ENCODE results near the gene SHROOM3.
A peak's percentile ranks its signal among the peaks of the same experiment; 100 is the strongest.
"Not testable (repeated sequence)": the region's sequence is repeated elsewhere in the genome, so short reads cannot be mapped to it uniquely, and the experiment has no call there.

The SHROOM3 gene

DNA sequence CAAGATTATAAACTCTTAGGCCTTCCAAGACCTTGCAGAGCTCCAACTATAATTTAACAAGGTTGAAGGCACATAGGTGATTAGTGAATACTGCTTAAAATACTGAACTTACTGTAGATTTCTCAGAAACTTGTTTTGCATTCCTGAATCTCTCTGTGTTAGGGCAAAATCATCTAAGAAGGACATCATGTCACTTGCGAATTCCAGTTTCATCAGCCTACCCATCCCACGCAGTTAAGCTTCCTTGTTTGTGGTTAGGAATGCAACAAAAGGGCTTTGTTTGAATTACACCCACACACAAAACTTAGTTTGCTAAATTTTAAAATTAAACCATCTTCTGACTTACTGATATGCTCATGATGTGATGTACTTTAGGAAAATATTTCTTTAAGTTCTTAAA lies 288.9 kb downstream of the SHROOM3 start:
- DNase-seq (ENCODE audit: low spot score) = no peak

DNA sequence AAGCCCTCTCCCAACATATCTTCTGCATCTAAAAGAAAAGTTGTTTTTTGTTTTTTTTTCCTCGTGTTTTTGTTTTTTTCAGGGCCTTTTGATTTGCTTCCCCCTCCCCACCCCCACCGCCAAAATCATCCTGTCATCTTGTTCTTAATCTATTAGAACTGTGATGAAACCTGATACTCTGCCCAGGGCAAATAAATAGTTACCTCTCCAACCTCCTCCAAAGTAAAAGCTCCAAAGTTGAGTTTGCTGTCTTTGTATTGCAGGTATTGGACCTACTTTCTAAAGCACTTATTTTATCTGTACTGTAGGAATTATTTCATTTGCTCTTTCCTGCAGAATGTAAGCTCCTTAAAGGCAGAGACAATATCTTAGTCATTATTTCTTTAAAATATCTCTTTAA lies 290.0 kb downstream of the SHROOM3 start:
- DNase-seq (ENCODE audit: low spot score) = no peak

DNA sequence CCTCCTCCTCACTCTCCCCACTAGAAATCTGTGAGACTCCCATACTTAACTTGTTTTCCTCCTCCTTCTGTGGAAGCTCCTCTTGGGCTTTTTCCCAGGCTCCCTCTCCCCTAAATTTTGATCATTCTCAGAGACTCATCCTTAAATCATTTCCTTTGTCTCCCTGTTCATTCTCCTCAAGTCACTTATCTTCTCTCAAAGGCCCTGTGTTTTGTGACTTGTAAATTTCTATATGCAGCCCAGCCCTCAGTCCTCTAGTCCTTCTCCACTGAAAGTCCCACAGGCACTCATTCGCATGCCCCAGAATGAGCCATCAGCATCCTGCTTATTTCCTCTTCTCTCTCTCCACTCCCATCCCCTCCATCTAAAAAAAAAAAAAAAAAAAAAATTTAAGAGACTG lies 291.1 kb downstream of the SHROOM3 start:
- DNase-seq (ENCODE audit: low spot score) = no peak

DNA sequence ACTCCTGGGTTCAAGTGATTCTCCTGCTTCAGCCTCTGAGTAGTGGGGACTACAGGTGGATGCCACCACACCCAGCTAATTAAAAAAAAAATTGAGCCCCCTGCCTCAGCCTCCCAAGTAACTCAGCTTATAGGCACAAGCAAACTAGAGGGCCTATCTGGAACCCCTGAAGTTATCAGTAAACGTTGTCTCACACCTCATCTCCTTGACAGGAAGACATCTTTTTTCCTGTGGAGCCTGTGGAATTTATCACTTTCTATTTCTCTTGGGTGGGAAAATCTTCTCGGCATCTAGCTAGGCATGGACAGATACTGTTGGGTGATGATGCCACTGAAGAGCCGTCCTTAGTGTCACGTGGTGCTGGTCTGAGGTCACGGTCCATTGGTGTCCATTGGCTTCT lies 291.6 kb downstream of the SHROOM3 start:
- DNase-seq (ENCODE audit: low spot score) = no peak

DNA sequence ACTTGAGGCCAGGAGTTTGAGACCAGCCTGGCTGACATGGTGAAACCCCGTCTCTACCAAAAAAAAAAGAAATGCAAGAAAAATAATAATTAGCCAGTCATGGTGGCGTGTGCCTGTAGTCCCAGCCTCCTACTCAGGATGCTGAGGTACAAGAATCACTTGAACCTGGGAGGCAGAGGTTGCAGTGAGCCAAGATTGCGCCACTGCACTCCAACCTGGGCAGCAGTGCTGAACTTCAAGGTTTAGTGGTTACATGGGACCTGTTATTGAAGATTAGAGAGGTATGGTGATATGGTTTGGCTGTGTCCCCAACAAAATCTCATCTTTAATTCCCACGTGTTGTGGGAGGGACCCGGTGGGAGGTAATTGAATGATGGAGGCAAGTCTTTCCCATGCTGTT lies 292.9 kb downstream of the SHROOM3 start:
- DNase-seq (ENCODE audit: low spot score) = not testable (repeated sequence)

DNA sequence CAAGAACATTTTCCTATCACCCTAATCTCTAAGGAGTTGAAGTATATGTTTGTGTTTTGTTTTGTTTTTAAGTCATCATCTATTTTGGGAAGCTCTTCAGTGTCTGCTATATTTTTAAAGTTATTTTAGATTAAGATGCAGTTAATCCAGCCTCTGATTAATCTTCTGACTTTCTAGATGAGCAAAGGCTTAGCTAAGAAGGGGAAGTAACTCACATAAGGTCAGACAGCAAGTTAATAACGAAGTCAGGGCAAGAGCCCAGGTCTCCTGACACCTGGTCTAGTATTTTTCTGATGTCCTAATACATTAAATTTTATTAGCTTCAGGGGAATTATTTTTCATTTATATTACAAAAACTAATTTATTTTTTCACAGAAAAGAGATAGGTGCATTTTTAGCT lies 294.4 kb downstream of the SHROOM3 start:
- DNase-seq (ENCODE audit: low spot score) = no peak

DNA sequence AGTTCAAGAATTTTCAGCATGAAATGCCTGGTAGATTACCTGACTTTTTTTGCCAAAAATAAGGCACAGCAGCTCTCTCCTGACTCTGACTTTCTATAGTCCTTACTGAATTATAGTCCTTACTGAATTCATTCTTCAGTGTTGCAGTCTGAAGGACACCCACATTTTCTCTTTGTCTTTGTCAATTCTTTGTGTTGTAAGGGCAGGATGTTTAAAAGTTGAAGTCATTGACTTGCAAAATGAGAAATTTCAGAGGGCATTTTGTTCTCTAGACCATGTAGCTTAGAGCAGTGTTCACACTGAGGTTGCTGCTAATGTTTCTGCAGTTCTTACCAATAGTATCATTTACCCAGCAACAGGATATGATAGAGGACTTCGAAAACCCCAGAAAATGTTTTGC lies 295.0 kb downstream of the SHROOM3 start:
- no peak for DNase-seq (ENCODE audit: low spot score)

DNA sequence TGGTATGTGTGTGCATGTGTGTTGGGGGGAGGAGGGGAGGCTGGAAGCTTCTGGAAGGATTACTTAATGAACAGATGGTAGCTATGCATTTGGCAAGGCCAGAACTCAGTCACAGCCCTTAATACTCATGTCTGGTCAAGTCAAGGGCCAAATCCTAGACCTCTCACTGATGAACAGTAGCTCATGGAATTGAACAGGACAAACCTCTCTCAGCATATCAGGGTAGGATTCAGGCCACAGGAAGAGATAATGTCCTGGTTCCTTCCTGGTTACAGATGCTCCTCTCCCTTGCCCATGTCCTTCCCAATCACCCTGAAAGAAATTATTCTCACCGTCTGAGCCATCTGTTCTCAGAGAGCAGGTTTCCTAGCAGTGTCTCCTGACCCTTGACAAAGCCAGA lies 297.2 kb downstream of the SHROOM3 start:
- DNase-seq (ENCODE audit: low spot score) = no peak

DNA sequence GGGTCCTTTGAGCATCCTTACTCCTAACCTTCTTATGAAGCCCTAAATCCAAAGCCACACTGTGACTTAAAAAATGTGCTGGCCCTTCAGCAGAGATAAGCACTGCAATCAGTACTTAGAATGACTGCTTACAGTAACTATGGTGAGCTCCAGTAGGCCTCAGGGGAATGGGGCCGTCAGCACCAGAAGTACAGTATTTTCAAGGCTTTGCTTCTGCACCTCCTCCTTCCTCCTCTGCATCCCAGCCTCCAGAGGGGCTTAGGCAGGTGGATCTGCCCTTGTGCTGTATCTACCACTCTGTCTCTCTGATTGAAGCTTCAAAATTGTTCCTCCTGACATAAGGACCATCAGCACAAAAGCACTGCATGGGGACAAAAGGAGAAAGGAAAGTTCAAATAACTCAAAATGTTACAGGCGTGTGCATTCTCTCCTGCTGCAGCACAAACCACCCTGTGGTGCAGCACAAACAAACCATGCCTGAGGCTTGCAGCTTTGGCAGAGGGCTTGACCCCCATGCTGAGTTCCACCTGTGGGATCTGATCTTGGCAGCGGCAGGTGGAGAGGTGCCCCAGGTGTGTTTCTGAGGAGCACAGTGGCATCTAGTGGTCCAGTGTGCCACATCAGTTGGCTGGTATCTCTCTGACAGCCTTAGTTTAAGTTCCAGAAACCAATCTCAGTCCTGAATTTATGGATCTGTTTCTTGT lies 298.2 kb downstream of the SHROOM3 start:
- no peak for DNase-seq (ENCODE audit: low spot score)

DNA sequence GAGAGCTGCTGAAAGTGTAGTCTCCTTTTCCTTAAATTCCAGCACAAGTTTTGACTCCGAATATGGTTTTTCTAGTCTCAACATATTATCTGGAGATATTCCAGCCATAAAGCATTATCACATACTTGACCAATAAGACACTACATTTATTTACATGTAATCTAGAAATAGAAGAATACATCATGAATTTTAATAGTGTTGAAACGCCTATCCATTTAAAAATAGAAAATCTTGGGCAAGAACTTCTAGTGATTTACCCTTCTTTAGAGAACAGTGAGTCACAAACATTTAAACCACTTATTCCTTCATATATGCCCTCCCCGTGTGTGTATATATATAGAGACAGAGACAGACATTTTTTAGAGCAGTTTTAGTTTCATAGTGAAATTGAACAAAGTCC lies 301.4 kb downstream of the SHROOM3 start:
- DNase-seq (ENCODE audit: low spot score) = no peak

DNA sequence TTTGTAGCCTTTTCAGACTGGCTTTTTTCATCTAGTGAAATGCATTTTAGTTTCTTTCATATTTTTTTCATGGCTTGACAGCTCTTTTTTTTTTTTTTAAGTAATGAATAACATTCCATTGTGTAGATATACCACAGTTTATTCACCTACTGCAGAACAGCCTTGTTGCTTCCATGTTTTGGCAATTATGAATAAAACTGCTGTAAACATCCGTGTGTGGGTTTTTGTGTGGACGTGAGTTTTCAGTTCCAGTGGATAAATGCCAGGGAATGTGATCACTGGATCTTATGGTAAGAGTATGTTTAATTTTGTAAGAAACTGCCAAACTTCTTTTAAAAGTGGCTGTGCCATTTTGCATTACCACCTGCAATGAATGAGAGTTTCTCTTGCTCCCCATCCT lies 302.2 kb downstream of the SHROOM3 start:
- DNase-seq (ENCODE audit: low spot score) = no peak

DNA sequence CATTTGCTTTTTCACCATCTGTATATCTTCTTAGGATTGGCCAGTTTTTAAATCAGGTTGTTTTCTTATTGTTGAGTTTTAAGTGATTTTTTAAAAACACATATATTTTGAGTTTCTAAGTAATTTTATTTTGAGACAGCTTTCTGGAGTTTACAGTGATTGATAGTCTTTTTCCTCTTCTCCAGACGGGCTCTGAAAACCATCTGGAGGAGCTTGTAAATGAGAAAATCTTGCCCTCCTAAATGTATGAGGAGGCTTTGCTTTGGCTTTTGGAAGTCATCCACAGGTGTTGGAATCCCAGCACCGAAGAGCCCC lies 302.7 kb downstream of the SHROOM3 start:
- no peak for DNase-seq (ENCODE audit: low spot score)

DNA sequence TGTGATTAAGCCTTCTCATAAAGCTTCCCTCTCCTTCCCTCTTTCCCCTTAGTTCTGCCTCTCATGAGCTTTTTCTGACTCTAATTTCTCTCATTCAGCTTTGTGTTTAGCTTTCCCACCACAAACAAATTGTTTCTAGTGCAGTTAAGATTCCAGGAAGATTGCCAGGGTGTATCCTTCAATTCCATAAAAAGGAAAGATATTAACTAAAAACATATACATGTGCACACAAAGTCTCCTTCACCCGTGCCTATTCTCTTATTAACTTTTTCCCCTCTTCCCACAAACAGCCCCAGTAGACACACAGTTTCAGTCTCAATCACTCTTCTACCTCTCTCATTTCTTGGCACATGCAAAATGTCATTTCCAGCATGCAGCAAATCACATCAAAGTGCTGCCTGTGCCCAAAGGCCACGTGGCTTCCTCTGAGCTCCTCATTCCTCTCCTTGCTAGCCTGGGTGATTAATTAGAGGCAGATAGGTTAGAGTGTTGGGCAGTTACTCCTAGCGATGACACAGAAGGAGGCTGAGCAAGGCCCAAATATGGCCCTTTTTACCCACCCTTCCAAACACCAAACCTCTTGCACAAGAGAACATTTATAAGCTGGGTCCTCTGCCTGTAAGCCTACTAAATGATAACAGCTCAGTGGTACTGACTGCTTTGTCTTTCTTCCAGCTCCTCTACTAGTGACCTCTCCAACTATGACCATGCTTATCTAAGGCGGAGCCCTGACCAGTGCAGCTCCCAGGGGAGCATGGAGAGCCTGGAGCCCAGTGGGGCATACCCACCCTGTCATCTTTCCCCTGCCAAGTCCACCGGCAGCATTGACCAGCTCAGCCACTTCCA lies 303.3 kb downstream of the SHROOM3 start:
- no peak for DNase-seq (ENCODE audit: low spot score)

DNA sequence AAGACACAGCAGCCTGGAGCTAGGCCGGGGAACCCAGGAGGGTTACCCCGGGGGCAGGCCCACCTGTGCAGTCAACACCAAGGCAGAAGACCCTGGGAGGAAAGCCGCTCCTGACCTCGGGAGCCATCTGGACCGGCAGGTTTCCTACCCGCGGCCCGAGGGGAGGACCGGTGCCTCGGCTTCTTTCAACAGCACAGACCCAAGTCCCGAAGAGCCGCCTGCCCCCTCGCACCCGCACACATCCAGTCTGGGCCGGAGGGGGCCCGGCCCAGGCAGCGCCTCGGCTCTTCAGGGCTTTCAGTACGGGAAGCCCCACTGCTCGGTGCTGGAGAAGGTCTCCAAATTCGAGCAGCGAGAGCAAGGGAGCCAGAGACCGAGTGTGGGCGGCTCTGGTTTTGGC lies 305.2 kb downstream of the SHROOM3 start:
- no peak for DNase-seq (ENCODE audit: low spot score)

DNA sequence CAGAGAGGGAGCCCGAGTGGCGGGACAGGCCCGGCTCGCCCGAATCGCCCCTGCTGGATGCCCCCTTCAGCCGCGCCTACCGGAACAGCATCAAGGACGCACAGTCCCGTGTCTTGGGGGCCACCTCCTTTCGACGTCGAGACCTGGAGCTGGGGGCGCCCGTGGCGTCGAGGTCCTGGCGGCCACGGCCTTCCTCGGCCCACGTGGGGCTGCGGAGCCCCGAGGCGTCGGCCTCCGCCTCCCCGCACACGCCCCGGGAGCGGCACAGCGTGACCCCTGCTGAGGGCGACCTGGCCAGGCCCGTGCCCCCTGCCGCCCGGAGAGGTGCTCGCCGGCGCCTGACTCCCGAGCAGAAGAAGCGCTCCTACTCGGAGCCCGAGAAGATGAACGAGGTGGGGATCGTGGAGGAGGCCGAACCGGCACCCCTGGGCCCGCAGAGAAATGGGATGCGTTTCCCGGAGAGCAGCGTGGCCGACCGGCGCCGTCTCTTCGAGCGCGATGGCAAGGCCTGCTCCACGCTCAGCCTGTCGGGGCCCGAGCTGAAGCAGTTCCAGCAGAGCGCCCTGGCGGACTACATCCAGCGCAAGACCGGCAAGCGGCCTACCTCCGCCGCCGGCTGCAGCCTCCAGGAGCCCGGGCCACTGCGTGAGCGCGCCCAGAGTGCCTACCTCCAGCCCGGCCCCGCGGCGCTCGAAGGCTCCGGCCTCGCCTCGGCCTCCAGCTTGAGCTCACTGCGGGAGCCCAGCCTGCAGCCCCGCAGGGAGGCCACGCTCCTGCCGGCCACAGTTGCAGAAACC lies 306.0 kb downstream of the SHROOM3 start:
- DNase-seq (ENCODE audit: low spot score) = no peak

DNA sequence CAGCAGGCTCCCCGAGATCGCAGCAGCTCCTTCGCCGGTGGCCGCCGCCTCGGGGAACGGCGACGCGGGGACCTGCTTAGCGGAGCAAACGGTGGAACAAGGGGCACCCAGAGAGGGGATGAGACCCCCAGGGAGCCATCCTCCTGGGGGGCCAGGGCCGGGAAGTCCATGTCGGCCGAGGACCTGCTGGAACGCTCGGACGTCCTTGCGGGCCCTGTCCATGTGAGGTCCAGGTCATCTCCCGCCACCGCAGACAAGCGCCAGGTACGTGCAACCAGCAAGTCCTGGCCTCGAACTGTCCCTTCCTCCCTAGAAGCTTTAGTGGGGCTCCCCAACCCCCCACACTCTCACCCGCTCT lies 306.6 kb downstream of the SHROOM3 start:
- no peak for DNase-seq (ENCODE audit: low spot score)

DNA sequence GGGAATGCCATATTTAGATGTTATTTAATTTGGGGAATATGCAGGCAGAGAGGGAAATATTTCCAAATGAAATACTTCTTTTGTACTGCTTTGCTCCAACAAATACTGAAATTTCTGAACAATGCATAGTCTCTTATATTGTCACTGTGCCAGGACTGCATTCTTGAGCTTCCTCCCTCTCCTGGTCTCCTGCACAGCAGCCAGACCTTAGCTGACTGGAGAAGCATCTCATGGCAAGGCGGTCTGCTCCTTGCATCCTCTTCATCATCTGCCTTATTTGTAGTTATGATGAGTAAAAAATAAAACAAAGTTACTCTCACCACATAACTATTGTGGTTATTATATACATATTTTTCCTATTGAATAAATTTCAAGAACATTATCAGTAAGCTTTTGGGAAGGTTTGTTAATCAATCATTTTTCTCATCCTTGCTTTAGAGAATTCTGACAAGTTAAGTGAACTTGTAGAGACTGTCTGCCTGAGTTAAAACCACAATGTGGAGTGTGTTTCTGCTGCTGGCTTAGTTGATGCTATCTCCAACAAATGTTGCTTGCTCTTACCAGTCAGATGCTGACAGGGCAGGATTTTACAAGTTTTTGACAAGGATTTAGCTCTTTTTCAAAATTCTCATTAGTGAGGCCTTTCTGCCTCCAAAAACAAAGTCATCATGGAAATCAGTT lies 309.4 kb downstream of the SHROOM3 start:
- DNase-seq (ENCODE audit: low spot score) = no peak

DNA sequence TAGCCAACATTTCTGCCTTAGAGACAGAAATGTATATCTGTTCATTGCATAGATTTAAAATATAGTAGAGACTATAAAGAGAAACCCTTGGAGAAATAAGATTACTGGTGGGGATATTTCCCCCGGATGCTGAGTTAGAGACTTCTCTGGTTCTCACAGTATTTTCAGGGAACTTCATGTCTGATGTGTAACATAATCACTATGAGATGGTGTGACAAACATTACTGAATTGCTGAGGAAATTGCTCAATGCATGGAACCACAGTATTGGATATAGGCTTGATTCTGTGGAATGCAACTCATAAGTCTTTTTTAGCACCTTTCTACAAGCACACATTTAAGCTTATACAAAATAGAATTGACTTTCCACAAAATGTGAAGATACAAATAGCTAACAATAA lies 310.2 kb downstream of the SHROOM3 start:
- DNase-seq (ENCODE audit: low spot score) = no peak

DNA sequence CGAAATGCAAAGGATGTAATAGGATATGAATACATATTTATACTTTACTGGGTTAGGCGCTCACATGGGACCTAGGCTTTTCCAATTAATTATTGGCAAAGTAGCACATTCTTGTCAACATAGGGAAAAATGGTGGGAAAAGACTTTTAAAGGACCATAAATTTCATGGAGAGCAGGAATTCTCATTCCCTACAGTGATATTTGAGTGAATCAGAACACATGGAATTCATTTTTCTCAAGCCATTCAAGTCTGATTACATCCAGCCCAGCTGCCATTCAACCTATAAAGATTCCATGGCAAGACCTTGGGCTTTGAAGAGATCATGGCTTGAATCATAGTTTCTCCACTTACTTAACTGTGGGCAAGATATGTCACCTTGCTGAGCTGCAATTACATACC lies 312.5 kb downstream of the SHROOM3 start:
- DNase-seq (ENCODE audit: low spot score) = no peak

DNA sequence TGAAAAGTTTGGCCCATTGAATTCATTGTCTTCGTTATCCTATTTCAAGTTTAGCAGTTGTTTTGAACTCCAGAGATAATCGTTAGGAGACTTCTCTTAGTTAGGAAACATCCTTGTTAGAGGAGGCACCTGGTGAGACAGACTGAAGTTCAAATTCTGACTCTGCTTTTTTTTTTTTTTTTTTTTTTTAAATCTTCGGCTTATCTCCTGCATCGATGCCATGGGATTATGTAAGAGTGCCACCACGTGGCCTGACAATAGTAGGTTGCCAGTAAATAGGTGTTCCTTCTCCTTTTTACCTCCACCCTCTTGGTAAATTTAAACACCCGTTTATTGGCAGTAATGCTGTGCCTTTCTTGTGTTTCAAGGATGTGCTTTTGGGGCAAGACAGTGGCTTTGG lies 313.6 kb downstream of the SHROOM3 start:
- peak; percentile 29 for DNase-seq (ENCODE audit: low spot score)

DNA sequence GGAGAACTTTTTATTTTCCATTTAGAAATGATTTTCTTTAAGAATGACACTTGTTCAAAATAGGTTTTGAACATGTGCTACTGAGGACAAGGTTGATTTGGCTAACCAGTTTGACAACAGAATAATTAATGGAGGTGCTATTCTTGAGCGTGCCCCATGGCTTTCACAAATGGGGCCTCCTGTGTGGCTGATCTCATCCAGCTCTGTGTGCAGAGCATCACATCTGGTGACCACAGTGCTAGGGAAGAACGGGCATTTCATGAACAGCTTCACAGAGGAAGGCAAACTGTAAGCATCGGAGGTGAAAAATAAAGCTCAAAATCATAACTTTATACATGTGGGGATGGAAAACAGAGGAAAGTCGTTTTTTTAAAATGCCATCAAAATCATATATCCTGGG lies 314.3 kb downstream of the SHROOM3 start:
- no peak for DNase-seq (ENCODE audit: low spot score)

DNA sequence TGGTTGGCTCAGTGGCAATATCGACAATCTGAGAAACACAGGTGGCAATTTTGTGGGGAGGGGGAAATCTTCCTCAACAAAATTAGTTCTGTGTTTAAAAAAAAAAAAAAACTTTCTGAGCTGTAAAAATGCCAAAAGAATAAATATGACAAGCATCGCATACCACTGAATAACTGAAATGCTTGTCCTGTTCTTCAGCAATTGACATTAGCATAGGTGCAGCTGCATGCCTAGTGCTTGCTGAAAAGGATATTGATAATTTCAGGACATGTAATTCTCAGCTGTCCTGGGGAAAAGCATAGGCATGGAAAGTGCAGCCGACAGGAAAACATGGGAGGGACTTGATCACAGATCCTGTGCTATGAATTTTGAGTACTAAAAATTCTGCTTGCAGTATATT lies 315.7 kb downstream of the SHROOM3 start:
- no peak for DNase-seq (ENCODE audit: low spot score)

Measured in HuH-7.5 (cell line).